T47D (cell line): Measurements from ENCODE around the gene ATP6V1C2.

Experiments used
- DNase-seq, 2 experiments: peaks; one replicate each; pipeline versions ENCODE4 v3.0.0 to v3.0.0-alpha.2; 2011 to 2012; ENCODE audit warnings: low read depth in 1 of 2, low spot score in 1 of 2
- JUND ChIP-seq: IDR thresholded peaks from 2 replicates; pipeline ENCODE4 v1.6.1; 2012; ENCODE audit warnings: low read depth
- in situ Hi-C: cut with HindIII; loops from 2 replicates; pipeline ENCODE4 v1.10.0; 2016; ENCODE audit warnings: low sequenced_read_pairs, low pct_unique_long_range_greater_than_20kb

The ATP6V1C2 gene

GRCh38 chr2:10707831-10708230 is 13.6 kb upstream of the ATP6V1C2 start:
- in situ Hi-C loops: no loop called here
- TF ChIP-seq JUND: no peak
- DNase-seq: no peak

GRCh38 chr2:10709290-10709939 is 12.0 kb upstream of the ATP6V1C2 start:
- in situ Hi-C loops: no loop called here
- DNase-seq: peak; percentile 20 to 75
- no peak for TF ChIP-seq JUND

GRCh38 chr2:10712185-10712809 is 9.1 kb upstream of the ATP6V1C2 start:
- no peak for TF ChIP-seq JUND
- in situ Hi-C loops: no loop called here
- DNase-seq: no peak

- in situ Hi-C loops: no loop called here
- no peak for DNase-seq
- TF ChIP-seq JUND: no peak
These were observed 4.8 kb upstream of the ATP6V1C2 start for GRCh38 chr2:10716581-10716980.

GRCh38 chr2:10717628-10718027 is 3.8 kb upstream of the ATP6V1C2 start:
- DNase-seq: peak; percentile 35 to 60

GRCh38 chr2:10720306-10720705 is 1.1 kb upstream of the ATP6V1C2 start:
- no peak for TF ChIP-seq JUND
- no peak for DNase-seq
- in situ Hi-C loops: no loop called here

More at GRCh38 chr2:10717628-10718027, 3.8 kb upstream of the ATP6V1C2 start:
- in situ Hi-C loops: no loop called here
- no peak for TF ChIP-seq JUND

- TF ChIP-seq JUND: no peak
- DNase-seq: no peak
- in situ Hi-C loops: no loop called here
These were observed 459 bp upstream of the ATP6V1C2 start for GRCh38 chr2:10720947-10721395.

- in situ Hi-C loops: no loop called here
- no peak for DNase-seq
- TF ChIP-seq JUND: no peak
These were observed 909 bp downstream of the ATP6V1C2 start for GRCh38 chr2:10722252-10722825.

- in situ Hi-C loops: no loop called here
- no peak for TF ChIP-seq JUND
- no peak for DNase-seq
These were observed 11.6 kb downstream of the ATP6V1C2 start for GRCh38 chr2:10732924-10733565.

- in situ Hi-C loops: no loop called here
- no peak for TF ChIP-seq JUND
- no peak for DNase-seq
These were observed 12.1 kb downstream of the ATP6V1C2 start for GRCh38 chr2:10733566-10733925.

GRCh38 chr2:10733980-10734379 is 12.6 kb downstream of the ATP6V1C2 start:
- TF ChIP-seq JUND: no peak
- in situ Hi-C loops: no loop called here
- DNase-seq: no peak

GRCh38 chr2:10738192-10738591 is 16.8 kb downstream of the ATP6V1C2 start:
- in situ Hi-C loops: no loop called here
- TF ChIP-seq JUND: no peak
- DNase-seq: no peak

- in situ Hi-C loops: no loop called here
- no peak for DNase-seq
- no peak for TF ChIP-seq JUND
These were observed 18.8 kb downstream of the ATP6V1C2 start for GRCh38 chr2:10740226-10740625.

- no peak for TF ChIP-seq JUND
- in situ Hi-C loops: no loop called here
- peak in 1 of 2 experiments; percentile 34 for DNase-seq
These were observed 19.7 kb downstream of the ATP6V1C2 start for GRCh38 chr2:10741139-10741538.
